ENCODE measurements around the gene EFHC1.
"Not testable (repeated sequence)": the region's sequence is repeated elsewhere in the genome, so short reads cannot be mapped to it uniquely, and the experiment has no call there.

Gene EFHC1

GRCh38 chr6:52419809-52420667, at the start of gene EFHC1:
EFHC1 (plus strand) TSS chr6:52420342; CDS start chr6:52420411, 69 bp downstream.
- peak; percentile 99 for DNase-seq

GRCh38 chr6:52371656-52372191, 48.4 kb upstream of the EFHC1 start:
- no peak for DNase-seq

GRCh38 chr6:52373151-52373690, 46.9 kb upstream of the EFHC1 start:
- DNase-seq, result no peak

- DNase-seq, result no peak
These were observed 45.9 kb upstream of the EFHC1 start for GRCh38 chr6:52374247-52374646.

- DNase-seq, result no peak
These were observed 44.2 kb upstream of the EFHC1 start for GRCh38 chr6:52375780-52376556.

- no peak for DNase-seq
These were observed 43.4 kb upstream of the EFHC1 start for GRCh38 chr6:52376763-52377162.

GRCh38 chr6:52377538-52378221, 42.5 kb upstream of the EFHC1 start:
- no peak for DNase-seq

- no peak for DNase-seq
These were observed 38.9 kb upstream of the EFHC1 start for GRCh38 chr6:52381249-52381648.

- no peak for DNase-seq
These were observed 35.9 kb upstream of the EFHC1 start for GRCh38 chr6:52384145-52384766.

GRCh38 chr6:52385074-52385473, 35.1 kb upstream of the EFHC1 start:
- no peak for DNase-seq

- not testable (repeated sequence) for DNase-seq
These were observed 32.0 kb upstream of the EFHC1 start for GRCh38 chr6:52388119-52388518.

- no peak for DNase-seq
These were observed 31.4 kb upstream of the EFHC1 start for GRCh38 chr6:52388790-52389189.

- no peak for DNase-seq
These were observed 30.9 kb upstream of the EFHC1 start for GRCh38 chr6:52389264-52389625.

GRCh38 chr6:52389626-52390360, 30.3 kb upstream of the EFHC1 start:
- peak; percentile 75 for DNase-seq

GRCh38 chr6:52390361-52390727, 29.8 kb upstream of the EFHC1 start:
- DNase-seq, result no peak

- DNase-seq, result no peak
These were observed 28.5 kb upstream of the EFHC1 start for GRCh38 chr6:52391599-52391998.

- no peak for DNase-seq
These were observed 27.2 kb upstream of the EFHC1 start for GRCh38 chr6:52392944-52393343.

GRCh38 chr6:52393780-52394179, 26.4 kb upstream of the EFHC1 start:
- DNase-seq, result no peak

- no peak for DNase-seq
These were observed 25.9 kb upstream of the EFHC1 start for GRCh38 chr6:52394251-52394666.

- DNase-seq, result no peak
These were observed 24.2 kb upstream of the EFHC1 start for GRCh38 chr6:52395969-52396368.

GRCh38 chr6:52399511-52400312, 20.4 kb upstream of the EFHC1 start:
- DNase-seq, result peak; percentile 18
